NB4 (cell line): ENCODE data around the gene UBE2J2.

Source experiments
- CTCF ChIP-seq: IDR thresholded peaks from one replicate; pipeline ENCODE4 v1.5.1; 2012; ENCODE audit warnings: low read depth, low read length
- MAX ChIP-seq: IDR thresholded peaks from 2 replicates; pipeline ENCODE4 v1.6.1; 2011; ENCODE audit warnings: low read depth, low read length
- MYC ChIP-seq: IDR thresholded peaks from 2 replicates; pipeline ENCODE4 v1.6.1; 2011; ENCODE audit warnings: low read depth, low read length
- POLR2A ChIP-seq: IDR thresholded peaks from 2 replicates; pipeline ENCODE4 v1.6.1; 2011; ENCODE audit warnings: mild to moderate bottlenecking; ENCODE audit not compliant: insufficient read length; ENCODE audit errors: extremely low read depth

GRCh38 chr1:1259119-1259488, 14.6 kb downstream of the UBE2J2 start:
- TF ChIP-seq CTCF (no peak), POLR2A (no peak), MAX (no peak), MYC (no peak)
